OCI-LY3 (cell line): Measurements from ENCODE around the gene ADAMTS16.

ENCODE experiments used
- CTCF ChIP-seq: fragments of 200-600, 300-600 bp; sonication (generic); IDR thresholded peaks from 2 replicates; pipeline ENCODE4 v1.5.1; 2014; ENCODE audit warnings: antibody characterized with exemption, low read length, low read depth
- EZH2phosphoT487 ChIP-seq: fragments of 200-600 bp; shearing (Covaris generic); IDR thresholded peaks from 2 replicates; pipeline ENCODE4 v1.6.1; 2018; ENCODE audit warnings: antibody characterized with exemption, mixed run types, low read depth

GRCh38 chr5:5239191-5239590, 99.1 kb downstream of the ADAMTS16 start:
- TF ChIP-seq CTCF (no peak), EZH2phosphoT487 (no peak)
